Hippocampal formation (tissue), 2 donors: Measurements from ENCODE around the gene JHY.

Experiments used
- DNase-seq, 2 donors: peaks; one replicate each; lab custom pipeline; 2025; lab: John Stamatoyannopoulos, UW

The JHY gene

DNA sequence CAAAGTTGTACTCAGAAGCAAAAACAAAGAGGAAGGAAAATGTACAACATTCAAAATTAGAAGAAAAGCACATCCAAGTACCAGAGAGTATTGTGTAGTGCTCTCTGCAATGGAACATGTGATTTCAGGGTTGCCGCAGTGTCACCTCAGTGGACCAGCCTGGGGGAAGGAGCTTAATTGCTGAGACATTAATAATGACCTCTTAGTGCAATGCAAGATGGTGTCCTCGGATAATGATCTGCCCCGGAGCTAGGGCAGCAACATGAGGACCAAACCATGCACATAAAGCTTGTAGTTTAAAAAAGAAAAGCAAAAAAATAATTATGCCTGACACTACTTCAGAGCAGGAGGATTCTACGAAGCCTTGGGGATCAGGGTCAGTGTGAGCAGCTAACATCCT, 11.3 kb upstream of the JHY start:
- no peak for DNase-seq

DNA sequence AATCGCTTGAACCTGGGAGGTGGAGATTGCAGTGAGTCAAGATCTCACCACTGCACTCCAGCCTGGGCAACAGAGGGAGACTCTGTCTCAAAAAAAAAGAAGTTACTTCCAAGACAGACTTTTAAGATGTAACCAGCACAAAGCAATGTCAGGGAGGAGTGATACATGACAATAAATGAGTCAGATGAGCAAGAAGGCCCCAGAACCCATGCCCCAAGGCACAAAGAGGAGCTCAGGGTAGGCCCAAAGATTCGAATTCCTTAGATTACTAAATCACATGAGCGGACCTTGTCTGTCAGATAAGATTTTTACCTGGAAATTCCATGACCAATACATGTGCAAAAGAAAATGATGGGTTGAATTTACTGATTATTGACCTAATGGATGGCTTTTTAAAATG, 10.5 kb upstream of the JHY start:
- no peak for DNase-seq

DNA sequence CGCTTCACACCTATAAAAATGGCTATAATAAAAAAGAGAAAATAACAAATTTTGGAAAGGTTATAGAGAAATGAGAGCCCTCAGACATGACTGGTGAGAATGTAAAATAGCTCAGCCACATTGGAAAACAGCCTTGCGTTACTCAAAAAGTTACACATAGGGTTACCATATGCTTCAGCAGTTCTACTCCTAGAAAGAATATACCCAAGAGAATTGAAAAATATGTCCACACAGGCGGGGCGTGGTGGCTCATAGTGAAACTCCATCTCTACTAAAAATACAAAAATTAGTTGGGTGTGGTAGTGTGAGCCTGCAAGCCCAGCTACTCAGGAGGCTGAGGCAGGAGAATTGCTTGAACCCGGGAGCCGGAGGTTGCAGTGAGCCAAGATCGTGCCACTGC, 7.6 kb upstream of the JHY start:
- DNase-seq, result no peak

GRCh38 chr11:122877732-122878131, 4.8 kb upstream of the JHY start:
- no peak for DNase-seq

- no peak for DNase-seq
These were observed 2.8 kb upstream of the JHY start for GRCh38 chr11:122879785-122880184.

DNA sequence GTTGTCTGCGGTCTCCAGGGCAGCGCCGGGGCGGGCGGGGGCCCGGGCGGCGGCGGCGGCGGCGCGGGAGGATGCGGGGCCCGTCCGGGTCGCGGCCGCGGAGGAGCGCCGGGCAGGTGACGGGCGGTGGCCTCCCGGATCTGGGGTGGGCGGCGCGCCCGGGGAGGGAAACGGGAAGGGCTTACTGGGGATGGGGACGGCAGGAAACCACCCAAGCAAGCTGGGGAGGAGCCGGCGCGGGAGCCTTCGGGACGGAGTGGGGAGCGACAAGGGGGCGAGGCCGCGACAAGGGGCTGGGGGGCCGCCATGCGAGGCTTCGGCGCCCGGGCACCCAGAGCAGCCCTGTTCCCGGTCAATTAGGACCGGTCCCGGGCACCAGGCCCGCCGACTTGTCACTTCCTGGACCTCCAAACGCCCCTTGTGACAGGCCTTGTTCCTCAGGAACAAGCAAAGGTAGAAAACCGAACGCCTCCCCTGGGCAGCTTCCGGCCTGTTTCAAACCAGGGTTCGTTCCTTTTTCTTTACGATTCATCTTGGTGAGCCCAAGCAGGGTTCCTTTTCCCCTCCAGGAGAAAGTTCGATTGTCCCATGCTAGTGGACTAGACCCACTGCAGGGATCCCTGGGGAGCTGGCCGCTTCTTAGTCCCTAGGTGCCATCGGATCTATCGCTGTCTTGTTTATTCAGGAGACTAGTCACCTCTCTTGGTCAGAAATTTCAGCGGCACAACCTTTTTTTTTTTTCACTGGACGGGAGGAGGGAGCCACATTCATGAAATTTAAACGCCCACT, 492 bp downstream of the JHY start:
- DNase-seq, result no peak

DNA sequence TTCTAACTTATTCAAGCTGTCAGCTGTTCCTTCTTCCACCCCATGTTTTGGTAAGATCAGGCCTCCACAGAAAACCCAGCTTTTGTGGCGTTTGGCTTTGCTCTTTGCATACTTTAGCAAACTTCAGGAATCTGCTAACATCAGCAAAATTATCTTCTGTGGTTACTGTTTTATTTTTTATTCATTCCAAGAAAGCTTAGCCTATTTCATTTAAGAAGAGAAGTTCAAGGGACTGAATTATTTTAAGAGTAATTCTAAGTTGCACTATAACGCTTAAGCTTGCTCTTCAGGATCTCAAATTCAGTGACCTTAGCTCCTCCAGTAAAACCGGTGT, 1.1 kb downstream of the JHY start:
- no peak for DNase-seq

DNA sequence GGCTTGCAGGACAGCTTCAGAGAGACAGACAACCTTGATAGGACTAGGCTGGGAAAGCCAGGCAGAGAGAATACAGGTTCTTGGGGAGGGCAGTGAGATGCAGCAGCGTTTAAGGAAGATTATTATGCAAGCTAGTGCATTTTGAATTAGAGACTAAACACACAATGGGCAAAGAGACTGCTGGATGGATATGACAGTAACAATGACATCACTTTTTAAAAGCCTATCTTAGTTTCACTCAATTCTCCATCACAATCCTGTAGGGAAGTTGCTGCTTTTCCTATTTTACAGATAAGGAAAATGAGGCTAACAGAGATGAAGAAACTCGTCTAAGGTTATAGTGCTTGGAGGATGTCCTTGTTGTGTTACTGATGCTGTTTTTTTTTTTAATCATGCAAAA, 5.6 kb downstream of the JHY start:
- DNase-seq, result no peak

GRCh38 chr11:122893131-122893530, 10.6 kb downstream of the JHY start:
- no peak for DNase-seq

- DNase-seq, result no peak
These were observed 13.0 kb downstream of the JHY start for GRCh38 chr11:122895563-122895962.

DNA sequence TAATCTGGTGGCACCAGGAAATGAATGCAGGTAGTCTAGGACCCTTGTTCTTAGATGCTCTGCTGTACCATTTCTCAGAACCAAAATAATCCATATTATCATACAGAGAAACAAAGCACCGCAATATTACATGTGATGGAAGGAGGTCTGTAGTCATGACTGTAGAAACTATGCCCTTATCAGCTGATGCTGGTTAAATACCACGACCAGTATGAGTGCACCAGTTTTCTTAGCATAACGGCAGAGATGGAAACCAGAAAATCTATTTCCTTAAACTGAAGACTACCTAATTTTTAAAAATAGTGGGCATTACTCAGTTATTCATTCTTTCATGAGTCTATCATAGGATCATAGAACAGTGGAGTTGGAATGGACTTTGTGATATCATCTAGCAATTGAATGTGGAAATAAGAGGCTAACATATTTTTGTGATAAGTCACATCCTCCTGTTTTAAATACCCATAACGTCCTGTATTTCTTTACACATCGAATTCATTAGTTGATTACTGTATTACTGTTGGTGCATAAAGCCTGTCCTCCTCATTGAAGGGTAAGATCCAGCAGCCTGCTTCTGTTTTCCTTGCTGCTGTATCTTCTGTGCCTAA, 15.1 kb downstream of the JHY start:
- no peak for DNase-seq

DNA sequence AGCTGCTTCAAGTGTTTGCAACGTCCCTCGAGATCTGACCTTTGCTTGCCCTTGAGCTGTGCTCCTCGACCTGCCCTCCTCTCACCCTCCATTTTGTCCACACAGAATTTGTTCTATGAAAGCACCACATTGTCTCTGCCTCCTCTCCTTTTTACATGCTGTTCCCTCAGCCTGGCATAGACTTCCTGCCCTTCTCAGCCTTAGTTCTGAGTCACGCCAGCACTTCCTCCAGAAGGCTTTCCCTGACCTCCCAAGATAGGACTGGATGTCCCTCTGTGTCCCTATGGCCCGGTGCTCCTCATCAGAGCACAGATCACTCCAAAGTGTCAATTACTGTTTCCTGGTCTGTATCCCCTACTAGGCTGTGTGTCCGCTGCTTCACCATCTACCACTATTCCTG, 16.2 kb downstream of the JHY start:
- no peak for DNase-seq

GRCh38 chr11:122900587-122901202, 18.1 kb downstream of the JHY start:
- no peak for DNase-seq

- DNase-seq, result no peak
These were observed 20.4 kb downstream of the JHY start for GRCh38 chr11:122902951-122903350.

DNA sequence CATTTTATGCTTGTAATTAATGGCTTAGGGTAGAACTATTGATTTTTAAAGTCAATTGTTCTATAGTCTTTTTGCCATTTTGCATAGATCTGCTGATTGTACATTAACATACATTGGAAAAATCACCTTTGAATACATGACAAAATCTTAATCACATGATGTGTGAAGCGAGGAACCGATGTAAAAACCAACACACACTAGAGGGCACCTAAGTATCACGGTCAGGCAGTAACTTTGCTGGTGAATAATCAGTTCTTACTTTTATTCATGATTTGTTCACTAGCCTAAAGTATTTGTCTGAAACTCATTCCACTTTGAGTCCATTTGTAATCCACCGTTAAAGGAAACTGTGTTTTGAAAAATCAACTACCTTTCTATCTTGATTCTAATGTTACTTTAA, 28.2 kb downstream of the JHY start:
- DNase-seq, result peak in 1 of 2 donors; percentile 9

DNA sequence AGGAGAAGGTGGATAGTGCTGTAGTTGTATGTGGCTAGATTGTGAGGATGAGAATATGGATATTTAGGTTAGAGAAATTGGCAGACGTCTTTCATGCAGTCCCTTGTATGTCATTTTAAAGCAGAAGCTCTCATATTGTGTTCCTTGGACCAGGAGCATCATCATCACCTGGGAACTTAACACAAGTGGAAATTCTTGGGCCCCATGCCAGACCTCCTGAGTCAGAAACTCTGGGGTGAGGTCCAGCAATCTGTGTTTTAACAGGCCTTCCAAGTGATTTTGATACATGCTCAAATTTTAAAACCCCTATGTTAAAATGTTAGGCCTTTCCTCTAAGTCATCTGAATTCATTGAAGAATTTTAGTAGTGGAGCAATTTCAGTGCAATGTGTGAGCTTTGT, 34.8 kb downstream of the JHY start:
- no peak for DNase-seq

DNA sequence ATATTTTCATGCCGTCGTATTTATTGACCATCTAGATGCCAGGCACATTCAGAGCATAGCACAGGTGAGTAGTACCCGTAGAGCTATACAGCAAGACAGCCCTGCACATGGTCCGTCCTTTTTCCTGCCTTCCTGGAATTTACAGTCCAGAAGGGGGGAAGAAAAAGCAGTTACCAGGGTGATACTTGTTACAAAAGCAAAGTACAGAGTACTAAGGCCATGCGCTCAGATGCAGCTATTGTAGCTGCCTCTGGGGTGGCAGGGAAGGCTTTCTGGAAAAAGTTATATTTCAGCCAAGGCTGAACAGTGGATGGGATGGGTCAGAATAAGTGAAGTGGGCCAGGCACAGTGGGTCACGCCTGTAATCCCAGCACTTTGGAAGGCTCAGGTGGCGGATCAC, 36.2 kb downstream of the JHY start:
- DNase-seq, result no peak

GRCh38 chr11:122920579-122920978, 38.0 kb downstream of the JHY start:
- DNase-seq, result no peak

DNA sequence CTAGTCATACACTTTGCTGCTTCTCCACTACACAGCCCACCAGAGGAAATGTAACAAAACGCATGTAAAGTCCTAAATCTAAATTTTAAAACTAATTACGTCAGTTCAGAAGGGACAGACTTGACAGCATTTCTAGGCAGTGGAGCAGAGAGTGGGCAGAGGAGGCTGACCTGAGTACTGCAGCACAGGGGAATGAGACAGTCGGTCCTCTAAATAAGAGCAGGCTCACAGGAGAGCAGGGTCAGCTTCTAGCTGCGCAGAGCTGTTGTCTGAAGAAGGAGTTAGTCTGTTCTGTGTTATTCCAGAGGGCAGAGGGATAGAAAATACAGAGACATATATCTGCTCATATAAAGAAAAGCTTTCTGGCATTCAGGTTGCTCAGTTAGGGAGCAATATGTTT, 40.3 kb downstream of the JHY start:
- no peak for DNase-seq

DNA sequence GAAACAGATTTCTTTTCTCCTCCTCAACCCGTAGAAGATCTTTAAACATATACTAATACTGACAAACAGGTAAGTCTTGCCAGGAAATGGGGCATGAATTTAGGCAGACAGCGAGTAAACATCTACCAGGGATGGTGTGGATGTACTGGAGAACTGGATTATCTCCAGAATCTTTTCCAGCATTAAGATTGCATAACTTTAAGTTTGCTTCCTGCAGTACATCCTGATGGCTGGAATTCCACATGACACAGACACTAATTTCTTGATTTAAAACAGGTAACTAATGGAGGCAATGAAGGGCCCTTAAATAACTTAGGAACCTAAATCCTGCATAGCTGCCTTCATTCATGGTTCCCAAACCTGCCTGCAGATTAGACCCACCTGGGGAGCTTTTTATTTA, 40.7 kb downstream of the JHY start:
- no peak for DNase-seq

- no peak for DNase-seq
These were observed 49.0 kb downstream of the JHY start for GRCh38 chr11:122931510-122931909.

- no peak for DNase-seq
These were observed 50.9 kb downstream of the JHY start for GRCh38 chr11:122933416-122933815.

GRCh38 chr11:122937983-122938382, 55.4 kb downstream of the JHY start:
- DNase-seq, result no peak

DNA sequence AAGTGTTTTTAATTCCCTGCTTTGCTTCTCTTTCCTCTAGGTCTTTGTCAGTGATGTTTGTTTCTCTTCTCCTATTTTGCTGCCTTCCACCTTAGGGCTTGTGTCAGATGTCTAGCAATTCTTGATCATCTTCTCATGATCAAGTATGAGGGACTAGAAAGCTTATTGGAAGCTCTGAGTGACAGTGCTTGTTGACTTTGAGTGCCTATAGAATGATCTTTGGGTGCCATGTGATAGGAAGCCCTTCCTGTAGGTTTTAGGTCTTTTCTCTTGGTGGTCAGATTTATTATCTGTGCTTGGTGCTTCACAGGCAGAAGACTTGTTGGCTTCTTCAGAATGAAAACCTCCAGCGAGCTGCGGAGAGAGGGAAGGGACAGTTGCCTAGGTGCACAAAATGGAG, 56.0 kb downstream of the JHY start:
- no peak for DNase-seq
